Breast epithelium (tissue), 3 donors: ENCODE measurements around the gene NAGPA.

Source experiments
- POLR2A ChIP-seq: fragments of 450-650 bp; IDR thresholded peaks from one replicate; pipeline ENCODE4 v1.6.1; 2016; ENCODE audit warnings: antibody characterized with exemption, mild to moderate bottlenecking, moderate library complexity
- POLR2AphosphoS5 ChIP-seq, 3 donors: sonication (generic); formaldehyde crosslinking; IDR thresholded peaks; one replicate each; pipeline ENCODE4 v1.6.1; 2017; ENCODE audit warnings: antibody characterized with exemption in 3 of 3
- TF ChIP-seq, protein P1 (sequence below), 3 donors: fragments of 450-650 bp; IDR thresholded peaks; one replicate each; pipeline ENCODE4 v1.5.1; 2016 to 2017; ENCODE audit warnings: antibody characterized with exemption in 3 of 3, mild to moderate bottlenecking in 3 of 3, moderate library complexity in 3 of 3

- TF ChIP-seq, protein P1, sequence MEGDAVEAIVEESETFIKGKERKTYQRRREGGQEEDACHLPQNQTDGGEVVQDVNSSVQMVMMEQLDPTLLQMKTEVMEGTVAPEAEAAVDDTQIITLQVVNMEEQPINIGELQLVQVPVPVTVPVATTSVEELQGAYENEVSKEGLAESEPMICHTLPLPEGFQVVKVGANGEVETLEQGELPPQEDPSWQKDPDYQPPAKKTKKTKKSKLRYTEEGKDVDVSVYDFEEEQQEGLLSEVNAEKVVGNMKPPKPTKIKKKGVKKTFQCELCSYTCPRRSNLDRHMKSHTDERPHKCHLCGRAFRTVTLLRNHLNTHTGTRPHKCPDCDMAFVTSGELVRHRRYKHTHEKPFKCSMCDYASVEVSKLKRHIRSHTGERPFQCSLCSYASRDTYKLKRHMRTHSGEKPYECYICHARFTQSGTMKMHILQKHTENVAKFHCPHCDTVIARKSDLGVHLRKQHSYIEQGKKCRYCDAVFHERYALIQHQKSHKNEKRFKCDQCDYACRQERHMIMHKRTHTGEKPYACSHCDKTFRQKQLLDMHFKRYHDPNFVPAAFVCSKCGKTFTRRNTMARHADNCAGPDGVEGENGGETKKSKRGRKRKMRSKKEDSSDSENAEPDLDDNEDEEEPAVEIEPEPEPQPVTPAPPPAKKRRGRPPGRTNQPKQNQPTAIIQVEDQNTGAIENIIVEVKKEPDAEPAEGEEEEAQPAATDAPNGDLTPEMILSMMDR (IDR thresholded peaks at IDR 0.05), result no peak
- TF ChIP-seq POLR2AphosphoS5 (IDR thresholded peaks at IDR 0.05) (no peak), POLR2A (no peak)
These were observed 29.4 kb downstream of the NAGPA start for GRCh38 chr16:5004311-5004710.
